WERI-Rb-1 (cell line): Measurements from ENCODE around the gene HSFX3.
"Not testable (repeated sequence)": the region's sequence is repeated elsewhere in the genome, so short reads cannot be mapped to it uniquely, and the experiment has no call there.

Experiments
- DNase-seq: peaks from one replicate; pipeline ENCODE4 v3.0.0-alpha.2; 2020
- H3K27ac ChIP-seq: fragments of 250-450 bp; sonication (Bioruptor Pico); 2 replicates; pipeline ENCODE4 v1.5.1; 2020; ENCODE audit warnings: mild to moderate bottlenecking, moderate library complexity
- H3K27me3 ChIP-seq: fragments of 250-450 bp; sonication (Bioruptor Pico); 2 replicates; pipeline ENCODE4 v1.5.1; 2021; ENCODE audit warnings: mild to moderate bottlenecking, low read depth, moderate library complexity; ENCODE audit not compliant: insufficient read depth, severe bottlenecking
- H3K36me3 ChIP-seq: fragments of 250-450 bp; sonication (Bioruptor Pico); 2 replicates; pipeline ENCODE4 v1.5.1; 2020; ENCODE audit warnings: mild to moderate bottlenecking, moderate library complexity
- H3K4me3 ChIP-seq: 2 replicates; pipeline ENCODE4 v1.5.1; 2011; ENCODE audit warnings: low read depth, mild to moderate bottlenecking, control low read depth, low read length
- H3K9me3 ChIP-seq: fragments of 250-450 bp; sonication (Bioruptor Pico); 2 replicates; pipeline ENCODE4 v1.5.1; 2021; ENCODE audit warnings: mild to moderate bottlenecking, moderate library complexity; ENCODE audit not compliant: severe bottlenecking
- TF ChIP-seq, protein P1 (sequence below): IDR thresholded peaks from 2 replicates; pipeline ENCODE4 v1.5.1; 2011; ENCODE audit warnings: low read depth, mild to moderate bottlenecking, control low read depth, inconsistent platforms, low read length

Gene HSFX3

DNA sequence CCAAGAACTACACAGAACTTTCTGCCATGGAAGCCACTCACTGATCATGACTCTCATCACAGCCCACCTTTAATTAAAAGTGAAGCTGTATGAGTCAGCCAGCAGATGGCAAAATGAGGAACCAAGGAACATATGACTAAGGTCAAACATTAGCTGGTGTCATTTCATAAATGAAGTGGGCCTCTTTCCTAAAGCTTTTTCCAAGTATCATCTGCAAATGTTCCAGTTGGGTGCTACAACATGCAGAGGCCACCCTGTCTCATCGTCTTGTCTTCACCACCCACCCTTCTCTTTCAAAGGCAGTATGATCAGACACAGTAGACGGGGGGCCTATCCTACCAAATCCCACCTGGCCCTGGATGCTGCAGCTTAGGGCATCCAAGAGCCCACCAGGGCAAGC lies 18.1 kb downstream of the HSFX3 start:
- no peak overlapping the region for H3K4me3 ChIP-seq
- H3K36me3 ChIP-seq: no peaks in the 10 kb centered on the region
- DNase-seq: no peak
- no peaks in the 10 kb centered on the region for H3K27me3 ChIP-seq
- H3K9me3 ChIP-seq: no peaks in the 10 kb centered on the region
- TF ChIP-seq, protein P1, sequence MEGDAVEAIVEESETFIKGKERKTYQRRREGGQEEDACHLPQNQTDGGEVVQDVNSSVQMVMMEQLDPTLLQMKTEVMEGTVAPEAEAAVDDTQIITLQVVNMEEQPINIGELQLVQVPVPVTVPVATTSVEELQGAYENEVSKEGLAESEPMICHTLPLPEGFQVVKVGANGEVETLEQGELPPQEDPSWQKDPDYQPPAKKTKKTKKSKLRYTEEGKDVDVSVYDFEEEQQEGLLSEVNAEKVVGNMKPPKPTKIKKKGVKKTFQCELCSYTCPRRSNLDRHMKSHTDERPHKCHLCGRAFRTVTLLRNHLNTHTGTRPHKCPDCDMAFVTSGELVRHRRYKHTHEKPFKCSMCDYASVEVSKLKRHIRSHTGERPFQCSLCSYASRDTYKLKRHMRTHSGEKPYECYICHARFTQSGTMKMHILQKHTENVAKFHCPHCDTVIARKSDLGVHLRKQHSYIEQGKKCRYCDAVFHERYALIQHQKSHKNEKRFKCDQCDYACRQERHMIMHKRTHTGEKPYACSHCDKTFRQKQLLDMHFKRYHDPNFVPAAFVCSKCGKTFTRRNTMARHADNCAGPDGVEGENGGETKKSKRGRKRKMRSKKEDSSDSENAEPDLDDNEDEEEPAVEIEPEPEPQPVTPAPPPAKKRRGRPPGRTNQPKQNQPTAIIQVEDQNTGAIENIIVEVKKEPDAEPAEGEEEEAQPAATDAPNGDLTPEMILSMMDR: no peak
- no peak overlapping the region for H3K27ac ChIP-seq

DNA sequence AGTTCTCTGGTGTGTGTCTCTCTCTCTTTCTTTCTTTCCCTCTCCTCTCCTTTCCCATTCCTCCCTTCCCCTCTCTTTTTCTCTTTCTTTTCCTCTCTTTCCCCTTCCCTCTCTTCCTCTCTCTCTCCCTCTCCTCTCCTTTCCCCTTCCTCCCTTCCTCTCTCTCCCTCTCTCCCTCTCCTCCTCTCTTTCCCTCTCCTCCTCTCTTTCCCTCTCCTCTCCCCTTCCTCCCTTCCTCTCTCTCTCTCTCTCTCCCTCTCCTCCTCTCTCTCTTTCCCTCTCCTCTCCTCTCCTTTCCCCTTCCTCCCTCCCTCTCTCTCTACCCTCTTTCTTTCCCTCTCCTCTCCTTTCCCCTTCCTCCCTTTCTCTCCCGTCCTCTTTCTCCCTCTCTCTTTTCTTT lies 21.3 kb downstream of the HSFX3 start:
- no peak overlapping the region for H3K27ac ChIP-seq
- no peaks in the 10 kb centered on the region for H3K9me3 ChIP-seq
- no peaks in the 10 kb centered on the region for H3K36me3 ChIP-seq
- TF ChIP-seq, protein P1: no peak
- no peak overlapping the region for H3K4me3 ChIP-seq
- no peak for DNase-seq
- no peaks in the 10 kb centered on the region for H3K27me3 ChIP-seq

DNA sequence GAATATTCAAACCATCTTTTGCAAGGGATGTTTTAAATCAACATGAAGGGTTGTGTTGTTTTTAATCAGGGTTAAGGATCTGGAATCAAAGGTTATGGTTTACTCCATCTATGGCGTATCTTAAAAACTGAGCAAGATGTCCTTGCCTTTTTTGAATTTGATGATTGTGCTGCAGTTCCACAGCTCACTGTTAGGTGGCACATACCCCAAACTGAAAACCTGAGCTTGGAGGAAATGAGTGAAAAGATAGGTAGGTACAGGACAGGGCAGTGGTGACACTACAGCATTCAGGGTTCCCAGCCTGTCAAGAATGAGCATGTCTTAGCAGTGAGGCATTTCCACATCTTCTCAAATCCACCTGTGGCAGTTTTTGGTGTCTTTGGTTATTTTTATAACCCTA lies 22.0 kb downstream of the HSFX3 start:
- TF ChIP-seq, protein P1: peak; percentile 42
- no peak for DNase-seq

DNA sequence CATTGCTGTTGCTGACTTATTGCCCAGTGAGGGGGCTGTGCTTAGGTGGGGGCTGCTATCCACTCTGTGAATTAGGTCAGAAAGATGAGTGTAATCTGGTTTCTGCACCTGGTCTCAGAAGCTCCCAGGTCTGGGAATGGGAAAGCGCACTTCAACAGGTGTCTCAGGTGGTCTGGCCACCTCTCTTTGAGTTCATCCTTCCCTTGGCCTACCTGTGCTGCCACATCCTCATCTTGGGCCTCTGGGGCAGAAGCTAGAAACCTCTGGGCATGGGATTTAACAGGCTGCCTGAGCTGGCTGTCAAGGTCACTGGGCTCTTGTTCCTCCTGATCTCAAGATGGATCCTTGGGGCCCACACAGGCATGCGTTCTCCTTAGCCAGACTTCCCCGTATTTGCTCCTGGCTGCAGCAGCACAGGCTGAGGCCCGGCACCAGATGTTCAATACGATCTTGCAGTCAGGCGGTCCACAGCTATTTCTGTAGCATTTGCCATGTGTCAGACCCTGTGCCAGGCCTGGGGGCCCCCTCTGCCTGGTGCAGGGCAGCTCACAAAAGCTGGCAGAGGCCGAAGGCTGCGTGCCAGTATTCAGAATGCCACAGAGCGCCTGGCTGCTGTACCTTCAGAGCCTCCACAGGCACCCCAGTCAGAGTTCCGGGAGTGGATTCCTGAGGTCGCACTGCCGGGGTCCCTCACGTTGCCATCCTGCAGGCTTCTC lies 23.2 kb downstream of the HSFX3 start:
- not testable (repeated sequence) for H3K27me3 ChIP-seq, H3K9me3 ChIP-seq, DNase-seq, H3K4me3 ChIP-seq, H3K36me3 ChIP-seq, H3K27ac ChIP-seq

More for the DNA sequence above, 22.0 kb downstream of the HSFX3 start:
- no peak overlapping the region for H3K4me3 ChIP-seq
- no peaks in the 10 kb centered on the region for H3K27me3 ChIP-seq
- no peaks in the 10 kb centered on the region for H3K9me3 ChIP-seq
- no peak overlapping the region for H3K27ac ChIP-seq
- no peaks in the 10 kb centered on the region for H3K36me3 ChIP-seq

DNA sequence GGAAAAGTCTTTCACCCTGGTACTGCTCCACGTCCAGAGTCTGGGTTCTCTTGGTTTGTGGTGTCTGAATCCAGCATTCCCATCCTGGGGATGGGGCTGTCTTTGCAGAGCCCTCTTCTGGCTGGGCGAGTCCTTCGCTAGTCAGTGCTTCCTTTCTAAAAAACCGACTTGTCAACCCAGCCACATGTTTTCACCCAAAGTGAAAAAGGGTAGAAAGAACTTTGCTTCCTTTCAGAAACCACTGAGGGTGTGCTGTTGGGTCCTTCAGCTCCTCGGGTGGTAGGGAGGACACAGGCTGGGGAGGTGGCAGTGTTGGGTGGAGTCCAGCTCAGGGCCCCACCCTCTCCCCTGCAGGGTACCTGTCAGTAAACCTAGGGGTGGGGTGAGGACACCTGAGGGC lies 23.8 kb downstream of the HSFX3 start:
- not testable (repeated sequence) for DNase-seq, H3K4me3 ChIP-seq, H3K27me3 ChIP-seq, H3K27ac ChIP-seq, H3K9me3 ChIP-seq, H3K36me3 ChIP-seq

DNA sequence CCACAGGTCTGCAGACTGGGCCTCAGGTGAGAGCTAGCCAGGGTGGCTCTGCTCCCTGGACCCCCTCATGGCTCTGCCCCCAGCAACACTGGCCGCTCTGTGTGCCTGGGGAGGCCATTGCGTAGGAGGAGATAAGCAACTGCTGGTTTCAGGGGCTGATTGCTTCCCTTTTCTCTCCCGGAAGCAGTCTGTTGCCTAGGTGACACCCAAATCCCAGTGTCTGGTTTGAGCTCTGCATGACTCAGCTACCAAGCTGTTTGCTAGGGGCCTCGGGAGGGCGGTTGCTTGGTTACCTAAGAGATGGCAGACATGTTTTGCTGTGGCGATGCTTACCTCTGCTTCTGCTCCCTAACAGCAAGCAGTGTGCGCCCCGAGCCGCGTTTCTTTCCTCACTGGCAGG lies 24.3 kb downstream of the HSFX3 start:
- H3K27ac ChIP-seq, H3K27me3 ChIP-seq, H3K36me3 ChIP-seq, H3K4me3 ChIP-seq, H3K9me3 ChIP-seq: not testable (repeated sequence)
- DNase-seq: peak; percentile 24

DNA sequence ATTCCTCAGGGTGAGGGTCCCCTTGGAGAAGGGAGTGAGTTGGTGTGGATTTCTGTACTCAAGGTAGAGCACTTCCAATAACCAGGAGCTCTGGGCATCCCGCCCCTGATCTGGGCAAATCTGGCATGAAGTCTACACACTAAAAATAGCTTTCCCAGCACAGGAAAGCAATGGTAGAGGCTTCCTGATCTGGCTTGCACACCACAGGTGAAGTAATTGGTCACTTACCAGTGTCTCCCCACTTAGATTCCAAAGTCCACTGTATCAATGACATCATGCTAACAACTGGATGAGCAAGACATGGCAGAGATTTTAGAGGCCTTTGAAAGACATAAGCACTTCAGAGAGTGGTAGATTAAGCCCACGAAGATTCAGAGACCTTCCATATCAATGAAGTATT lies 26.8 kb downstream of the HSFX3 start:
- Histone ChIP-seq H3K27me3 (peaks cover 2% of the 10 kb centered on the region), H3K36me3 (no peaks in the 10 kb centered on the region), H3K9me3 (no peaks in the 10 kb centered on the region), H3K4me3 (no peak overlapping the region), H3K27ac (no peak overlapping the region)
- TF ChIP-seq, protein P1: no peak
- no peak for DNase-seq
